PC-3 (cell line): ENCODE results near the gene PGC.

Experiments
- CTCF ChIP-seq: fragments of 300-600 bp; sonication (generic); conservative IDR thresholded peaks from 2 replicates; pipeline ENCODE4 v1.5.1; 2017; ENCODE audit warnings: antibody characterized with exemption, low read depth, mild to moderate bottlenecking, low read length
- EZH2 ChIP-seq: fragments of 300-600 bp; sonication (generic); IDR thresholded peaks from one replicate; pipeline ENCODE4 v1.6.1; 2017; ENCODE audit warnings: antibody characterized with exemption, mild to moderate bottlenecking, low read length; ENCODE audit not compliant: unreplicated experiment
- EZH2phosphoT487 ChIP-seq: fragments of 300-600 bp; sonication (generic); IDR thresholded peaks from 2 replicates; pipeline ENCODE4 v1.6.1; 2018; ENCODE audit warnings: mild to moderate bottlenecking, antibody characterized with exemption, low read length, borderline replicate concordance

DNA sequence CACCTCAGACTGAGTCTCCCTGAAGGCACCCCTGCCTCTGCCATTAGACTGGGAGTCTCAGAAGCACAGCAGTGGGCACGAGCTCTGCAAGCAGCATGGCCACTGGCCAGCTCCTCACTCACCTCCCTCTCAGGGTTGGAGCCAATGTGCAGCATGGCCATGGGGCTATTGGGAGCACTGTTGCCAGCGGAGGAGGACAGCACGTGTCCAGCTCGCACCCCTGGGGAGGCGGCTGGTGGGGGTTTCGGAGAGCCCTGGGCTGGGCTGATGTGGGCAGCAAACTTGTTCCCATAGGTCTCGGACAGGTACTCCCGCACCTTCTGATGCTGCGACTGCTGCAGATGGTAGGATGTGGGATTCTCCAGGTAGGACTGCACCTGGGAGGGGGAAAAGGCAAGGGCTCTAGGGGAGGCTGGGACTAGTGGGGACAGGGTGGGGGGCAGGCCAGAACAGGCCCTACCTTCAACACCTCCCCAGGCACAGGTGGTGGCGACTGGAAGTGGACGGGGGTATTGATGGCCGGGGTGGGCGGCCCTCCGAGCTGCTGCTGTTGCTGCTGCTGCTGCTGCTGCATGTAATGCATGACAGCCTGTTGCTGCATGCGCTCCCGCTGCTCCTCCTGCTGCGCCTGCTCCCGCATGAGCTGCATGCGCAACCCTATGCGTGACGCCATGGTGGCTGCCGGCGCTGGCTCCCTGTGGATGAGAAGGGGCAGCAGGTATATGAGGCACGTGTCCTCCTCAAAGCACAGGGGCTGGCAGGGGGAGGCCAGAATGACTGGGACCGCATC is 56.5 kb downstream of the PGC start:
- TF ChIP-seq CTCF (no peak), EZH2 (no peak), EZH2phosphoT487 (no peak)
